ENCODE data around the gene COPS7B. TPM values are rescaled to one million over a fixed set of nuclear protein-coding genes. Genes with fewer than 3 reads are reported as not detected.

The COPS7B gene
- total RNA-seq, 1 experiment from 2014 or later = 54.6 TPM

GRCh38 chr2:231821908-231822307 is 35.7 kb downstream of the COPS7B start:
- H3K4me1 Mint-ChIP-seq (ENCODE audit: low read depth, unreplicated experiment) = no peaks in the 10 kb centered on the region
- no TSS peak for BruUV-seq (replicated peaks)
- H3K9me3 Mint-ChIP-seq (ENCODE audit: low read depth, unreplicated experiment) = no peaks in the 10 kb centered on the region
- intact Hi-C loops (cut with micrococcal nuclease; ENCODE audit: unreplicated experiment) = no loop called here
- H3K4me3 Mint-ChIP-seq (ENCODE audit: low read depth, unreplicated experiment) = no peak overlapping the region
- no peak overlapping the region for H3K27ac Mint-ChIP-seq (ENCODE audit: unreplicated experiment)
- CTCF ChIA-PET = no interaction called here
- peaks cover 26% of the 10 kb centered on the region for H3K27me3 Mint-ChIP-seq (ENCODE audit: unreplicated experiment)
- H3K36me3 Mint-ChIP-seq (ENCODE audit: insufficient read depth, unreplicated experiment) = no peaks in the 10 kb centered on the region
- DNase-seq = no peak
- TF ChIP-seq CTCF (IDR thresholded peaks at IDR 0.05; ENCODE audit: unreplicated experiment) = no peak

GRCh38 chr2:231853105-231853504 is 66.9 kb downstream of the COPS7B start:
- no peak for DNase-seq
- Mint-ChIP-seq H3K9me3 (ENCODE audit: low read depth, unreplicated experiment) (no peaks in the 10 kb centered on the region), H3K4me3 (ENCODE audit: low read depth, unreplicated experiment) (no peak overlapping the region), H3K4me1 (ENCODE audit: low read depth, unreplicated experiment) (no peaks in the 10 kb centered on the region), H3K27ac (ENCODE audit: unreplicated experiment) (no peak overlapping the region), H3K27me3 (ENCODE audit: unreplicated experiment) (peaks cover 54% of the 10 kb centered on the region), H3K36me3 (ENCODE audit: insufficient read depth, unreplicated experiment) (no peaks in the 10 kb centered on the region)
- TF ChIP-seq CTCF (IDR thresholded peaks at IDR 0.05; ENCODE audit: unreplicated experiment) = no peak
- BruUV-seq (replicated peaks) = no TSS peak
- CTCF ChIA-PET = no interaction called here
- intact Hi-C loops (cut with micrococcal nuclease; ENCODE audit: unreplicated experiment) = loop anchor here (2.0 to 5.0 kb wide), 2 partner anchors 46 to 289 kb away; no protein-coding TSS in a partner anchor

GRCh38 chr2:231854616-231855125 is 68.4 kb downstream of the COPS7B start:
- no TSS peak for BruUV-seq (replicated peaks)
- Mint-ChIP-seq H3K36me3 (ENCODE audit: insufficient read depth, unreplicated experiment) (no peaks in the 10 kb centered on the region), H3K27me3 (ENCODE audit: unreplicated experiment) (peaks cover 54% of the 10 kb centered on the region), H3K27ac (ENCODE audit: unreplicated experiment) (no peak overlapping the region), H3K9me3 (ENCODE audit: low read depth, unreplicated experiment) (no peaks in the 10 kb centered on the region), H3K4me1 (ENCODE audit: low read depth, unreplicated experiment) (no peaks in the 10 kb centered on the region), H3K4me3 (ENCODE audit: low read depth, unreplicated experiment) (no peak overlapping the region)
- intact Hi-C loops (cut with micrococcal nuclease; ENCODE audit: unreplicated experiment) = loop anchor here (5.0 kb wide), 1 partner anchor 288 kb away; no protein-coding TSS in a partner anchor
- DNase-seq = no peak
- CTCF ChIA-PET = no interaction called here
- TF ChIP-seq CTCF (IDR thresholded peaks at IDR 0.05; ENCODE audit: unreplicated experiment) = no peak

DNA sequence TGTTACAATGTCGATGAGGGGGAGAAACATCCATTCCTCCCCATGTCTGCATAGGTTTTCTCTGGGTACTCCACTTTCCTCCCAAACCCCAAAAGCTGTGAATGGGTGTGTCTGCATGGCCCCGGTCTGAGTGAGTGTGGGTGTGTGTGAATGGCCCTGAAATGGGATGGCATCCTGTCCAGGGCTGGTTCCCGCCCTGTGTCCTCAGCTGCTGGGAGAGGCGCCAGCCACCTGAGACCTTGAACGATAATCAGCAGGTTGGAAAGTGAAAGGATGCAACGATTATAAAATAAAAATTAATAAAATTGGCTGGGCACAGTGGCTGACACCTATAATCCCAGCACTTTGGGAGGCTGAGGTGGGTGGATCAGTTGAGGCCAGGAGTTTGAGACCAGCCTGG is 70.7 kb downstream of the COPS7B start:
- Mint-ChIP-seq H3K27ac (ENCODE audit: unreplicated experiment) (no peak overlapping the region), H3K4me1 (ENCODE audit: low read depth, unreplicated experiment) (no peaks in the 10 kb centered on the region), H3K27me3 (ENCODE audit: unreplicated experiment) (peaks cover 52% of the 10 kb centered on the region), H3K36me3 (ENCODE audit: insufficient read depth, unreplicated experiment) (no peaks in the 10 kb centered on the region), H3K9me3 (ENCODE audit: low read depth, unreplicated experiment) (no peaks in the 10 kb centered on the region), H3K4me3 (ENCODE audit: low read depth, unreplicated experiment) (no peak overlapping the region)
- DNase-seq = no peak
- intact Hi-C loops (cut with micrococcal nuclease; ENCODE audit: unreplicated experiment) = no loop called here
- TF ChIP-seq CTCF (IDR thresholded peaks at IDR 0.05; ENCODE audit: unreplicated experiment) = no peak
- no TSS peak for BruUV-seq (replicated peaks)
- CTCF ChIA-PET = no interaction called here

Other genes starting within 250 kb of the COPS7B start
- not detected in 2 replicates for gene TEX44, start 193.6 kb upstream of the COPS7B start, total RNA-seq (2022)
- 1,239 and 1,354 TPM in 2 replicates for gene PTMA, start 77.9 kb upstream of the COPS7B start, total RNA-seq (2022)
- 25.8 and 30.6 TPM in 2 replicates for gene PDE6D, start 5.2 kb upstream of the COPS7B start, total RNA-seq (2022)
- not detected in 2 replicates for gene NPPC, start 140.0 kb downstream of the COPS7B start, total RNA-seq (2022)
- 44.5 and 46.0 TPM in 2 replicates for gene DIS3L2, start 175.3 kb downstream of the COPS7B start, total RNA-seq (2022)

All from Calu3 (cell line).